Endothelial cell of umbilical vein (primary cell): Measurements from ENCODE around the gene BCL3. TPM values are rescaled to one million over a fixed set of nuclear protein-coding genes. Genes with fewer than 3 reads are reported as not detected.

Experiments
- BruUV-seq: library from RNA; stranded (reverse); fragments of 400-500 nt; replicated peaks from 2 replicates; lab custom pipeline; 2021; lab: Mats Ljungman, UMichigan
- CTCF ChIA-PET: fragments of 300-600, 350-600 bp; sonication (Branson Sonifier 250); formaldehyde crosslinking; loops from one replicate; lab custom pipeline; 2021; ENCODE audit warnings: antibody characterized with exemption, inconsistent platforms; lab: Charles Lee
- POLR2A ChIA-PET: fragments of 300-600, 350-600 bp; sonication (Branson Sonifier 250); formaldehyde crosslinking; loops from one replicate; lab custom pipeline; 2021; ENCODE audit warnings: antibody characterized with exemption, inconsistent platforms; lab: Charles Lee
- DNase-seq: peaks from one replicate; pipeline ENCODE4 v3.0.0-alpha.2; 2011; ENCODE audit warnings: low read depth, low spot score
- FAIRE-seq: peaks from 2 replicates; lab custom pipeline; 2011; peaks lifted over from hg19 to GRCh38; lab: Jason Lieb, UNC
- H2AFZ ChIP-seq: 2 replicates; pipeline ENCODE4 v1.6.0; 2012; ENCODE audit warnings: low read depth, low read length, control low read depth, inconsistent platforms
- H3K27ac ChIP-seq: 2 replicates; pipeline ENCODE4 v1.5.1; 2011; ENCODE audit warnings: low read depth, mild to moderate bottlenecking, control low read depth, low read length, moderate library complexity; ENCODE audit not compliant: insufficient read depth
- H3K27me3 ChIP-seq, 2 experiments: 2 replicates each; pipeline versions ENCODE4 v1.6.0 to v1.6.1; 2011; ENCODE audit warnings: low read length in 2 of 2, mixed read lengths in 1 of 2; ENCODE audit not compliant: control insufficient read depth in 2 of 2, insufficient read depth in 2 of 2
- H3K36me3 ChIP-seq, 2 experiments: 2 replicates in 1 of 2; 3 replicates in 1 of 2; pipeline ENCODE4 v1.5.1; 2011; ENCODE audit warnings: low read length in 2 of 2, mild to moderate bottlenecking in 1 of 2, moderate library complexity in 1 of 2; ENCODE audit not compliant: control insufficient read depth in 2 of 2, insufficient read depth in 2 of 2; ENCODE audit errors: extremely low read depth in 1 of 2
- H3K4me1 ChIP-seq: 3 replicates; pipeline ENCODE4 v1.5.1; 2011; ENCODE audit warnings: mild to moderate bottlenecking, low read length; ENCODE audit not compliant: control insufficient read depth, insufficient read depth; ENCODE audit errors: extremely low read depth
- H3K4me2 ChIP-seq: 2 replicates; pipeline ENCODE4 v1.6.1; 2011; ENCODE audit warnings: low read length, control low read depth, mixed read lengths; ENCODE audit not compliant: insufficient read depth
- H3K4me3 ChIP-seq, 3 experiments: fragments of 200-600 bp in 1 of 3; sonication (generic), shearing (Covaris generic) in 1 of 3; replicated peaks in 1 of 3; 2 replicates each; pipeline ENCODE4 v1.5.1; 2011 to 2016; ENCODE audit warnings: control low read depth in 3 of 3, low read length in 3 of 3, mild to moderate bottlenecking in 2 of 3, inconsistent platforms in 1 of 3, low read depth in 1 of 3, moderate library complexity in 1 of 3; ENCODE audit not compliant: insufficient read depth in 1 of 3
- H3K79me2 ChIP-seq: 2 replicates; pipeline ENCODE4 v1.6.0; 2012; ENCODE audit warnings: low read length, inconsistent platforms; ENCODE audit not compliant: control insufficient read depth, insufficient read depth
- H3K9ac ChIP-seq: replicated peaks from 2 replicates; pipeline ENCODE3; 2011; ENCODE audit warnings: low read length, control low read depth; ENCODE audit not compliant: insufficient read depth; ENCODE audit errors: extremely low read depth
- H3K9me1 ChIP-seq: replicated peaks from 3 replicates; pipeline ENCODE4 v1.6.0; 2011; ENCODE audit warnings: mild to moderate bottlenecking, low read length; ENCODE audit not compliant: control insufficient read depth, insufficient read depth; ENCODE audit errors: extremely low read depth
- H3K9me3 ChIP-seq: replicated peaks from 2 replicates; pipeline ENCODE4 v1.5.1; 2012; ENCODE audit warnings: low read length, inconsistent platforms; ENCODE audit not compliant: control insufficient read depth, insufficient read depth
- H4K20me1 ChIP-seq: replicated peaks from 2 replicates; pipeline ENCODE3; 2011; ENCODE audit warnings: mild to moderate bottlenecking, low read length; ENCODE audit not compliant: control insufficient read depth, insufficient read depth; ENCODE audit errors: extremely low read depth
- EZH2 ChIP-seq: IDR thresholded peaks from 2 replicates; pipeline ENCODE4 v1.6.1; 2012; ENCODE audit warnings: borderline replicate concordance, low read depth, mild to moderate bottlenecking, moderate library complexity, low read length, inconsistent platforms; ENCODE audit not compliant: severe bottlenecking
- FOS ChIP-seq: IDR thresholded peaks from 2 replicates; pipeline ENCODE4 v1.6.1; 2011; ENCODE audit warnings: mild to moderate bottlenecking, low read length, moderate library complexity, borderline replicate concordance; ENCODE audit not compliant: insufficient read depth
- GATA2 ChIP-seq: IDR thresholded peaks from 2 replicates; pipeline ENCODE4 v1.7.0; 2011; ENCODE audit warnings: low read depth, mild to moderate bottlenecking, moderate library complexity, mixed read lengths, low read length; ENCODE audit not compliant: insufficient read length, insufficient read depth
- JUN ChIP-seq: IDR thresholded peaks from 2 replicates; pipeline ENCODE4 v1.6.1; 2011; ENCODE audit warnings: borderline replicate concordance, low read depth; ENCODE audit not compliant: insufficient read length, insufficient read depth
- MYC ChIP-seq: IDR thresholded peaks from one replicate; pipeline ENCODE4 v1.6.1; 2011; ENCODE audit warnings: mild to moderate bottlenecking, low read depth, low read length
- POLR2A ChIP-seq: IDR thresholded peaks from 2 replicates; pipeline ENCODE4 v1.6.1; 2012; ENCODE audit warnings: low read depth, mild to moderate bottlenecking, control low read depth, low read length
- POLR2AphosphoS5 ChIP-seq: IDR thresholded peaks from 2 replicates; pipeline ENCODE4 v1.6.1; 2012; ENCODE audit warnings: low read depth, mild to moderate bottlenecking, control low read depth, low read length, moderate library complexity; ENCODE audit not compliant: insufficient read depth
- dilution Hi-C: fragments of 300-500 bp; cut with MboI; formaldehyde crosslinking; loops from one replicate; pipeline ENCODE4 v1.15.0; 2019; ENCODE audit warnings: low sequenced_read_pairs; ENCODE audit not compliant: extremely low pct_ligation_motif_present
- intact Hi-C: fragments of 100-400 bp; cut with micrococcal nuclease; formaldehyde crosslinking; loops from one replicate; pipeline ENCODE4 v1.10.0; 2022
- polyA plus RNA-seq, 4 experiments: library from polyadenylated mRNA; depleted of rRNA in 3 of 4; stranded (reverse) in 3 of 4; unstranded in 1 of 4; fragments of >200 nt; gene quantifications; 2 replicates each; pipeline versions ENCODE4 v1.2.1 to v1.2.3, GENCODE V29; 2011 to 2012; ENCODE audit warnings: missing spikeins in 1 of 4
- total RNA-seq: library from RNA; stranded (reverse); gene quantifications from 2 replicates; pipeline ENCODE4 v1.2.3, GENCODE V29; 2021
- TF ChIP-seq, protein P1 (sequence below): IDR thresholded peaks from 2 replicates; pipeline ENCODE4 v1.6.1; 2011; ENCODE audit not compliant: insufficient read depth, insufficient read length
- TF ChIP-seq, protein P2 (sequence below), 2 donors: IDR thresholded peaks; 1 replicate in 1 of 2; 2 replicates in 1 of 2; pipeline ENCODE4 v1.5.1; 2011; ENCODE audit warnings: low read length in 2 of 2, mild to moderate bottlenecking in 2 of 2, moderate library complexity in 2 of 2, control low read depth in 1 of 2, inconsistent platforms in 1 of 2, low read depth in 1 of 2; ENCODE audit not compliant: insufficient read depth in 1 of 2; ENCODE audit errors: extremely low read depth in 1 of 2

The BCL3 gene
- total and polyA plus RNA-seq, 2 donors (not counting 3 experiments of a cell fraction or from before 2014, with no cell fraction given): 11.0 to 26.9 TPM

DNA sequence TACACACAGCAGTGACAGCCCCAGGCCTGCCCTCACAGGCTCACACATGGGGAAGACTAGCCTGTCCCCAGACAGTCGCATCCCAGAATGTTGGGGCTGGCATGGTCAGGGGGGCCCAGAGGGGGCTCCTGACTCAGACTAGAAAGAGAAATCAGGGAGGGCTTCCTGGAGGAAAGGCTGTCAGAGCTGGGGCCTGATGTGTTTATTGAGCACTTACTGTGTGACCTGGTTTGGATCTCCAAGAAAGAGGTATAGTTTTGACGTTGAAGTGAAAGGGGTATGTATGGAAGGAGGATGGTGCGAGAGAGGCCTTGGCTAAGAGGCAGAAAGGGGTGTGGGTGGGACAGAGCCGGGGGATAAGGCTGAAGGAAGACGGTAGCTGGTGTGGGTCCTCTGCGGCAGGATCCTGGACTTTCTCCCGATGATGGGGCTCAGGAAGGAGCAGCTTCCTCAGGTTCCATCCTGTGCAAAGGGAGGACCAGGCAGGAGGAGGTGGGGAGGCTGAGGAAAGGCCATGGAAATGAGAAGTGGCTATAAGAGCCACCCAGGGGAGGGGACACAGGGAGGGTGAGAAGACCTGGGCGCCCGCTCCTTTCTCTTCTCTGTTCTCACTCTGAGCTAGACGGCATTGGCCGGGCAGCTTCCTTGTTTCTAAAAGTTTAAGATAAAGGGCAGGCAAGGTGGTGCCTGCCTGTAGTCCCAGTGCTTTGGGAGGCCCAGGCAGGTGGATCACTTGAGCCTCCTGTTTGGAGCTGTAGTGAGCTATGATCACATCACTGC lies 16.1 kb upstream of the BCL3 start:
- FAIRE-seq (no peak), DNase-seq (no peak)
- POLR2A ChIA-PET: no interaction called here
- Histone ChIP-seq H3K27ac (no peak overlapping the region), H3K79me2 (no peaks in the 10 kb centered on the region), H3K4me1 (no peaks in the 10 kb centered on the region), H2AFZ (no peak overlapping the region), H3K9me1 (no peaks in the 10 kb centered on the region), H3K9me3 (no peaks in the 10 kb centered on the region), H3K4me2 (no peak overlapping the region), H3K4me3 (no peak overlapping the region), H3K9ac (no peak overlapping the region), H3K27me3 (no peaks in the 10 kb centered on the region), H4K20me1 (no peaks in the 10 kb centered on the region), H3K36me3 (no peaks in the 10 kb centered on the region)
- BruUV-seq: no TSS peak
- TF ChIP-seq, protein P1, sequence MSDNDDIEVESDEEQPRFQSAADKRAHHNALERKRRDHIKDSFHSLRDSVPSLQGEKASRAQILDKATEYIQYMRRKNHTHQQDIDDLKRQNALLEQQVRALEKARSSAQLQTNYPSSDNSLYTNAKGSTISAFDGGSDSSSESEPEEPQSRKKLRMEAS: no peak
- TF ChIP-seq POLR2A: no peak
- no peak for TF ChIP-seq POLR2AphosphoS5
- TF ChIP-seq GATA2: no peak
- no peak for TF ChIP-seq EZH2
- TF ChIP-seq MYC: no peak
- TF ChIP-seq, protein P2, sequence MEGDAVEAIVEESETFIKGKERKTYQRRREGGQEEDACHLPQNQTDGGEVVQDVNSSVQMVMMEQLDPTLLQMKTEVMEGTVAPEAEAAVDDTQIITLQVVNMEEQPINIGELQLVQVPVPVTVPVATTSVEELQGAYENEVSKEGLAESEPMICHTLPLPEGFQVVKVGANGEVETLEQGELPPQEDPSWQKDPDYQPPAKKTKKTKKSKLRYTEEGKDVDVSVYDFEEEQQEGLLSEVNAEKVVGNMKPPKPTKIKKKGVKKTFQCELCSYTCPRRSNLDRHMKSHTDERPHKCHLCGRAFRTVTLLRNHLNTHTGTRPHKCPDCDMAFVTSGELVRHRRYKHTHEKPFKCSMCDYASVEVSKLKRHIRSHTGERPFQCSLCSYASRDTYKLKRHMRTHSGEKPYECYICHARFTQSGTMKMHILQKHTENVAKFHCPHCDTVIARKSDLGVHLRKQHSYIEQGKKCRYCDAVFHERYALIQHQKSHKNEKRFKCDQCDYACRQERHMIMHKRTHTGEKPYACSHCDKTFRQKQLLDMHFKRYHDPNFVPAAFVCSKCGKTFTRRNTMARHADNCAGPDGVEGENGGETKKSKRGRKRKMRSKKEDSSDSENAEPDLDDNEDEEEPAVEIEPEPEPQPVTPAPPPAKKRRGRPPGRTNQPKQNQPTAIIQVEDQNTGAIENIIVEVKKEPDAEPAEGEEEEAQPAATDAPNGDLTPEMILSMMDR (IDR thresholded peaks at IDR 0.05; ENCODE audit: extremely low read depth in 1 of 2, insufficient read depth in 1 of 2, low read depth in 1 of 2, low read length in 2 of 2): no peak
- no peak for TF ChIP-seq JUN
- no peak for TF ChIP-seq FOS
- dilution Hi-C loops: no loop called here
- intact Hi-C loops: no loop called here
- CTCF ChIA-PET: interaction anchor here (0.8 to 2.0 kb wide), 6 partner anchors 8 to 43 kb away, joined by 3 to 9 read pairs (median 4); no protein-coding TSS in a partner anchor
